HG02759 (cell line): ENCODE data around the gene PCDHGA12.
A peak's percentile ranks its signal among the peaks of the same experiment; 100 is the strongest.

Source experiments
- ATAC-seq: cut with Tn5 transposase; IDR thresholded peaks from one replicate; pipeline ENCODE4 v1.9.1; 2021; ENCODE audit warnings: mild to moderate bottlenecking, moderate library complexity; ENCODE audit not compliant: unreplicated experiment

Gene PCDHGA12

DNA sequence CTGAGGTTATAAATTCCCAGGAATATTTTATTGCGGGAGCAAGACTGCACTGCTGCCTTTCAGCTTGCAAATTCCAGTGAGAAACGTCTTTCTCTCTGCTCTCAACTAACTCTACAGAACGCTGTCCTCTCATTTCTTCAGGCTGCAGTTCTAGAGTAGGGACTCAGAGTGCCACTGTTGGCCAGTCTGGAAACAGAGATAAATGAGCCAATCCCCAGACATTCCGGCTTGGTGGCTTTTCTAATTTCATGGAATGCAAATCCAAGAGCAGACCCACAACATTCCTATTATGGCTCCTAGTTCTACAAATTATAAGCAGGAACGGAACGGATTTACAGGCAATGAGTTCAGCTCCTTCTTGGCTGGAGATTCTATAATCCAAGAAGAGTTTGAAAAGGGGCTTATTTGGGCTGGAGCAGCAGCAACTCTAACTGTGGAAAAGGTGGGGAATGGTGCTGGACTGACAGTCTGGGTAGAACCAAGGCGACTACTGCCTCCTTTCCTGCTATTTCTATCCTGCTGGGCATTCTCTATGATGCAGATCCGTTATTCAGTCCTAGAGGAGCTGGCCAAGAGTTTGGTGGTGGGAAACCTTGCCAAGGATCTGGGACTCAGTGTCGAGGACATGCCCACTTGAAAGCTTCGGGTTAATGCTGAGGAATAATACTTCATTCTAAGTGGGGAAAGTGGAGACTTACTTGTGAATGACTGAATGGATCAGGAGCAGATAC is 9.3 kb downstream of the PCDHGA12 start:
- ATAC-seq = no peak

DNA sequence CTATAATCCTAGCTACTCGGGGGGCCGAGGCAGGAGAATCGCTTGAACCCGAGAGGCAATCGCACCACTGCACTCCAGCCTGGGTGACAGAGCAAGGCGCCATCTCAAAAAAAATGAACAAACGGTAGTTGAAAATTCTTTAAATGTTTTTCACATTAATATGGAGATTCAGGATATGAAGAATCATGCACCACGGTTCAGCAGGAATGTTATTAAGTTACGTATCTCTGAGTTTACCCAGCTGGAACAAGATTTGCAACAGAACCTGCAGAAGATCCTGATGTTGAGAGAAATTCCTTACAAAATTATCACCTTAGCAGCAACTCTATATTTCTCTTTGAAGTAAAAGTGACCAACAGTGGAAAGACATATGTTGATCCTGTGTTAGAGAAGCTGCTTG is 10.0 kb downstream of the PCDHGA12 start:
- ATAC-seq = no peak

GRCh38 chr5:141441571-141442170 is 11.4 kb downstream of the PCDHGA12 start:
- no peak for ATAC-seq

DNA sequence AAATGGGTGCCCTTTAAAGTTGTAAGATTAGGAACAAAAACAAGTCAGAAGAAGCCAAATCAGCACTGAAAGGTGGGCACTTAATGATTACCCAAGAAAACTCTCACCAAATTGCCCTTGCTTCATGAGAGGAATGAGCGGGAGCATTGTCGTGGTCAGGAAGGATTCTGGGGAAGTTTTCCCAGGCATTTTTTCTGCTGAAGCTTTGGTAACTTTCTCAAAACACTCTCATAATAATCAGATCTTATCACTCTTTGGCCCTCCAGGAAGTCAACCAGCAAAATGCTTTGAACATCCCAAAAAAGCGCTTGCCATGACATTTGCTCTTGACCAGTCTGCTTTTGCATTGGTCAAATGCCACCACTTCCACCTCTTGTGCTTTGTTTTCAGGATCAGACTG is 35.0 kb downstream of the PCDHGA12 start:
- ATAC-seq = no peak

DNA sequence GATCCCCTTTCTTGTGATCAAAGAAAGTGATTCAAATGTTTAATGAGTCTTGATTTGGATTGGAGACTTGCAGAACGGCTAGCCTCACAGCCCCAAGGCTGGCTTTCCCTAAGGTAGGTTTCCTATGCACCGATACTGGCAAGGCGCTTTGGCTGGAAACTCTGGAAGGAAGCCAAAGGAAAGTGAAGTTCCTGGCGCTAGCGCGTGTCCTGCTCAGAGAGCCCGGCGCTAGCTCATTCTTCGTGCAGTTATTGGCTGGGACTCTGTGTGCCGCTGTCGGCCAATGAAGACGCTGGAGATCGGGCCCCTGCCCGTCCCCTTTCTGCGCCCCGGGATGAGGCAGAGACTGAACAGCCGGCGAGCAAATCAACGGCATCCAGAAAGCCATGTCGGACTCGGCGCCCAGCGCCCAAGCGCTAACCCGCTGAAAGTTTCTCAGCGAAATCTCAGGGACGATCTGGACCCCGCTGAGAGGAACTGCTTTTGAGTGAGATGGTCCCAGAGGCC is 45.4 kb downstream of the PCDHGA12 start, which contains the start of gene PCDHGC3:
Gene PCDHGC3 (plus strand): TSS at position 342 of the 507 bp plus-strand sequence. CDS start 151 bp downstream, at position 493.
- peak; percentile 98 for ATAC-seq

DNA sequence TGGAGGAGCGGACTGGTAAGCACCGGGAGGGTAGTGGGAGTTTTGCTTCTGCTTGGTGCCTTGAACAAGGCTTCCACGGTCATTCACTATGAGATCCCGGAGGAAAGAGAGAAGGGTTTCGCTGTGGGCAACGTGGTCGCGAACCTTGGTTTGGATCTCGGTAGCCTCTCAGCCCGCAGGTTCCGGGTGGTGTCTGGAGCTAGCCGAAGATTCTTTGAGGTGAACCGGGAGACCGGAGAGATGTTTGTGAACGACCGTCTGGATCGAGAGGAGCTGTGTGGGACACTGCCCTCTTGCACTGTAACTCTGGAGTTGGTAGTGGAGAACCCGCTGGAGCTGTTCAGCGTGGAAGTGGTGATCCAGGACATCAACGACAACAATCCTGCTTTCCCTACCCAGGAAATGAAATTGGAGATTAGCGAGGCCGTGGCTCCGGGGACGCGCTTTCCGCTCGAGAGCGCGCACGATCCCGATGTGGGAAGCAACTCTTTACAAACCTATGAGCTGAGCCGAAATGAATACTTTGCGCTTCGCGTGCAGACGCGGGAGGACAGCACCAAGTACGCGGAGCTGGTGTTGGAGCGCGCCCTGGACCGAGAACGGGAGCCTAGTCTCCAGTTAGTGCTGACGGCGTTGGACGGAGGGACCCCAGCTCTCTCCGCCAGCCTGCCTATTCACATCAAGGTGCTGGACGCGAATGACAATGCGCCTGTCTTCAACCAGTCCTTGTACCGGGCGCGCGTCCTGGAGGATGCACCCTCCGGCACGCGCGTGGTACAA is 46.0 kb downstream of the PCDHGA12 start:
- peak; percentile 26 for ATAC-seq

DNA sequence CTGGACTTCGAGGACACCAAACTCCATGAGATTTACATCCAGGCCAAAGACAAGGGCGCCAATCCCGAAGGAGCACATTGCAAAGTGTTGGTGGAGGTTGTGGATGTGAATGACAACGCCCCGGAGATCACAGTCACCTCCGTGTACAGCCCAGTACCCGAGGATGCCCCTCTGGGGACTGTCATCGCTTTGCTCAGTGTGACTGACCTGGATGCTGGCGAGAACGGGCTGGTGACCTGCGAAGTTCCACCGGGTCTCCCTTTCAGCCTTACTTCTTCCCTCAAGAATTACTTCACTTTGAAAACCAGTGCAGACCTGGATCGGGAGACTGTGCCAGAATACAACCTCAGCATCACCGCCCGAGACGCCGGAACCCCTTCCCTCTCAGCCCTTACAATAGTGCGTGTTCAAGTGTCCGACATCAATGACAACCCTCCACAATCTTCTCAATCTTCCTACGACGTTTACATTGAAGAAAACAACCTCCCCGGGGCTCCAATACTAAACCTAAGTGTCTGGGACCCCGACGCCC is 46.8 kb downstream of the PCDHGA12 start:
- ATAC-seq = no peak

- ATAC-seq = no peak
Observed at GRCh38 chr5:141477815-141478214, 47.5 kb downstream of the PCDHGA12 start.

DNA sequence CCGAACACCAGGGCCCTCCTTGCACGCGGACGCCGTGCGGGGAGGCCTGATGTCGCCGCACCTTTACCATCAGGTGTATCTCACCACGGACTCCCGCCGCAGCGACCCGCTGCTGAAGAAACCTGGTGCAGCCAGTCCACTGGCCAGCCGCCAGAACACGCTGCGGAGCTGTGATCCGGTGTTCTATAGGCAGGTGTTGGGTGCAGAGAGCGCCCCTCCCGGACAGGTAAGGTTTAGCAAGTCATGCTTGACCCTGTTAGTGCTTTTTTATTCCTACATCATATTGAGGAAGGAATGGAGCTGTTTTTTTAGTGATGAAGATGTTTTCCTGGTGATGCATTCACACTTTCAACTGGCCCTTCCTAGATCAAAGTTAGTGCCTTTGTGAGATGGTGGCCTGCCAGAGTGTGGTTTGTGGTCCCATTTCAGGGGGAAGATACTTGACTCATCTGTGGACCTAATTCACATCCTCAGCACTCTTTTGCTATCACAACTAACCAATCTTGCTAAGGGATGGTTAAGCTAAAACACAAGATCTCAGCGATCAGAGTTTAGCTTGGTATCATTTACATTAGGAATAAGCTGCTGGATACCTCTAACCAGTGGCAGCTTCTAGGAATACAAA is 48.1 kb downstream of the PCDHGA12 start:
- ATAC-seq = no peak

DNA sequence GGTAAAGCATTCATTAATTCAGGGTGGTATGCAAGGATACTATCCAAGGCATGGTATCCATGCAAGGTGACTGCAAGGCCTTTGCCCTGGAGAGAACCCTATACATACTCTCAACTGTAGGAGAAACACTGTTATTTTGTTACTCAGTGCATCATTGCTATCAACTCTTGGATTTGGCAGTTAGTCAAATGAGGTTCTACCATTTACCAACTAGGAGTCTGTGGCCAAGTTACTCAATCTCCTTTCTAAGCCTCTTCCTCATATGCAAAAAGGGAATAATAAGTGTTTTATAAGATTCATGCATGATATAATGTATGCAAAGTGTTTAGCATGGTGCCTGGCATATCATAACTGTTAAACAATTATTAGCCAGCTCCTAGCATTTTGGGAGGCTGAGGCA is 49.5 kb downstream of the PCDHGA12 start:
- no peak for ATAC-seq
